ENCODE data around the gene MGAT4A.

DNA sequence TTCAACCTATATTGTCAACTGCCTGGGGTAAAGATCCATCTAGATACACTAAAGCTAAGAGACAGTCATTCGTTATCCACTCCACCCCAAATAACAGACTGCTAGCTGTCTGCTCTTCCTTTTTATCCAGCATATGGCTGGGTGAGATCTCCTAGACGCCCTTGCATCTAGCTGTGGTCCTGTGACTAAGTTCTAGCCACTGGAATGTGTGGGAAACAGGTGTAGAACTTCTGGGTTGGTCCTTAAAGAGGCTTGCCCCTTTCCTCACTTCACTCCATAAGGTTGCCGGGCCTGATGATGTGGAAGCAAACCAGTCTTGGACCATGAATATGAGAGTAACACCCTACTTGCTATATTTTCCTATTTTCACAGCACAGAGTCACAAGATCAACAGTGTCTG is 125.9 kb downstream of the MGAT4A start:
- TF ChIP-seq HMG20A (CRISPR knock-in tag; IDR thresholded peaks at IDR 0.05; ENCODE audit: borderline replicate concordance) = no peak
- no peak for TF ChIP-seq ZSCAN12 (CRISPR knock-in tag; IDR thresholded peaks at IDR 0.05)
- no peak for TF ChIP-seq ZNF20 (CRISPR knock-in tag; IDR thresholded peaks at IDR 0.05)
- no peak for TF ChIP-seq ZNF124 (CRISPR knock-in tag; IDR thresholded peaks at IDR 0.05)
- TF ChIP-seq KLF9 (CRISPR knock-in tag; IDR thresholded peaks at IDR 0.05; ENCODE audit: low read depth) = no peak
- no peak for TF ChIP-seq EZH2 (conservative IDR thresholded peaks at IDR 0.05; ENCODE audit: low read depth, low read length)
